ENCODE results near the gene ITGB3BP. TPM values are rescaled to one million over a fixed set of nuclear protein-coding genes. Genes with fewer than 3 reads are reported as not detected.

ITGB3BP gene
- total and polyA plus RNA-seq, 2 of the 8 experiments (the other 6 are each of a cell fraction or from before 2014, with no cell fraction given), result 17.6 to 49.1 TPM

- Histone ChIP-seq H3K4me3 (ENCODE audit: extremely low read depth in 1 of 4, insufficient read depth in 2 of 4, low read depth in 3 of 4, low read length in 4 of 4) (no peak overlapping the region), H2AK5ac (ENCODE audit: low read depth, low read length) (no peak overlapping the region), H2AFZ (ENCODE audit: low read length) (no peak overlapping the region), H3K23me2 (ENCODE audit: low read depth, low read length) (no peaks in the 10 kb centered on the region), H2BK120ac (replicated peaks; ENCODE audit: low read depth, low read length) (no peak overlapping the region), H4K5ac (ENCODE audit: insufficient read length, low read depth, low read length) (no peak overlapping the region), H3K36me3 (ENCODE audit: control insufficient read depth in 2 of 4, insufficient read depth in 4 of 4, low read length in 3 of 4) (peaks cover 0 to 3% (median 1%) of the 10 kb centered on the region in 4 experiments; a peak in 2 of 8 replicates), H3K79me2 (ENCODE audit: control insufficient read depth in 1 of 2, insufficient read depth in 2 of 2, low read length in 2 of 2) (no peaks in the 10 kb centered on the region), H3K79me1 (ENCODE audit: low read depth, low read length) (no peaks in the 10 kb centered on the region), H2BK15ac (ENCODE audit: low read length) (no peak overlapping the region), H3K23ac (ENCODE audit: insufficient read length) (no peak overlapping the region), H3K9me3 (ENCODE audit: insufficient read depth in 2 of 2, low read depth in 1 of 2, low read length in 1 of 2) (peaks cover 8 to 12% of the 10 kb centered on the region in 2 experiments), H2BK20ac (ENCODE audit: low read length) (no peak overlapping the region), H3K4ac (replicated peaks; ENCODE audit: insufficient read length, low read depth, low read length) (no peak overlapping the region), H4K20me1 (replicated peaks in 1 of 2; ENCODE audit: control insufficient read depth in 1 of 2, insufficient read depth in 2 of 2, low read length in 2 of 2) (no peaks in the 10 kb centered on the region), H3K4me2 (ENCODE audit: insufficient read depth in 1 of 2, low read depth in 2 of 2, low read length in 2 of 2) (no peak overlapping the region), H3K9ac (replicated peaks in 1 of 4; ENCODE audit: extremely low read depth in 1 of 4, low read depth in 3 of 4, low read length in 3 of 4) (no peak overlapping the region), H3K14ac (ENCODE audit: insufficient read length) (no peak overlapping the region), H3K4me1 (replicated peaks in 1 of 4; ENCODE audit: control insufficient read depth in 3 of 4, insufficient read depth in 4 of 4, low read length in 3 of 4) (no peaks in the 10 kb centered on the region), H3K18ac (ENCODE audit: extremely low read depth, low read length) (no peak overlapping the region), H2BK12ac (ENCODE audit: low read depth, low read length) (no peak overlapping the region), H2BK5ac (ENCODE audit: low read depth, low read length) (no peak overlapping the region), H4K8ac (ENCODE audit: extremely low read depth, insufficient read depth, low read length) (no peak overlapping the region), H3K56ac (replicated peaks; ENCODE audit: insufficient read length, low read depth, low read length) (no peak overlapping the region), H3K27me3 (replicated peaks in 1 of 4; ENCODE audit: control insufficient read depth in 3 of 4, extremely low read depth in 1 of 4, insufficient read depth in 3 of 4, low read length in 3 of 4) (no peaks in the 10 kb centered on the region), H3K27ac (ENCODE audit: low read depth, low read length) (no peak overlapping the region), H4K91ac (replicated peaks; ENCODE audit: insufficient read length, low read length) (no peak overlapping the region)
- ChIA-PET POLR2A (ENCODE audit: partially characterized antibody) (no interaction called here), CTCF (ENCODE audit: partially characterized antibody) (interaction anchor here (0.9 to 1.6 kb wide), 4 partner anchors 10 to 53 kb away, joined by 3 to 5 read pairs (median 4); no protein-coding TSS in a partner anchor)
- DNase-seq (ENCODE audit: low read depth in 1 of 2, low spot score in 2 of 2), result no peak
- no peak for FAIRE-seq
- TF ChIP-seq SIX5 (IDR thresholded peaks at IDR 0.05; ENCODE audit: low read depth, low read length) (no peak), RAD21 (IDR thresholded peaks at IDR 0.05 in 1 of 2, conservative IDR thresholded peaks at IDR 0.05 in 1 of 2; ENCODE audit: low read depth in 2 of 2, low read length in 2 of 2) (peak; percentile 40 to 52; a peak in 3 of 4 replicates), CREB1 (IDR thresholded peaks at IDR 0.05) (no peak), ATF2 (IDR thresholded peaks at IDR 0.05; ENCODE audit: low read length) (no peak), RNF2 (IDR thresholded peaks at IDR 0.05; ENCODE audit: borderline replicate concordance, low read depth, low read length, missing control alignments, poor library complexity, severe bottlenecking) (no peak), CTCF (IDR thresholded peaks at IDR 0.05; ENCODE audit: control extremely low read depth in 1 of 3, insufficient read depth in 1 of 3, low read depth in 1 of 3, low read length in 3 of 3) (peak in 2 of 3 experiments; percentile 34 to 35; a peak in 3 of 4 replicates), TCF12 (IDR thresholded peaks at IDR 0.05; ENCODE audit: low read depth, low read length) (no peak)
- WGBS, 2 experiments (ENCODE audit: extremely low coverage in 1 of 2, insufficient coverage in 1 of 2, insufficient read length in 1 of 2, insufficient replicate concordance in 2 of 2, low coverage in 1 of 2, low lambda C conversion rate in 2 of 2, missing lambda C conversion rate in 1 of 2), result 94% methylated on average over 3 of the region's 3 CpGs; no CpG with 5 or more reads in 1 of the 2 experiments
Observed at GRCh38 chr1:63466759-63467158, 56.3 kb downstream of the ITGB3BP start.

Data from H1 (cell line).